Stimulated activated CD8-positive, alpha-beta memory T cell treated with anti-CD3 and anti-CD28 coated beads, Interleukin-15, amount 100 ng/mL, for 1 hour (primary cell): ENCODE results near the gene TMEM95.
A peak's percentile ranks its signal among the peaks of the same experiment; 100 is the strongest.

Experiments used
- DNase-seq: peaks from one replicate; pipeline ENCODE4 v3.0.0-alpha.2; 2020; ENCODE audit warnings: low read depth

Gene TMEM95, protein sequence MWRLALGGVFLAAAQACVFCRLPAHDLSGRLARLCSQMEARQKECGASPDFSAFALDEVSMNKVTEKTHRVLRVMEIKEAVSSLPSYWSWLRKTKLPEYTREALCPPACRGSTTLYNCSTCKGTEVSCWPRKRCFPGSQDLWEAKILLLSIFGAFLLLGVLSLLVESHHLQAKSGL

DNA sequence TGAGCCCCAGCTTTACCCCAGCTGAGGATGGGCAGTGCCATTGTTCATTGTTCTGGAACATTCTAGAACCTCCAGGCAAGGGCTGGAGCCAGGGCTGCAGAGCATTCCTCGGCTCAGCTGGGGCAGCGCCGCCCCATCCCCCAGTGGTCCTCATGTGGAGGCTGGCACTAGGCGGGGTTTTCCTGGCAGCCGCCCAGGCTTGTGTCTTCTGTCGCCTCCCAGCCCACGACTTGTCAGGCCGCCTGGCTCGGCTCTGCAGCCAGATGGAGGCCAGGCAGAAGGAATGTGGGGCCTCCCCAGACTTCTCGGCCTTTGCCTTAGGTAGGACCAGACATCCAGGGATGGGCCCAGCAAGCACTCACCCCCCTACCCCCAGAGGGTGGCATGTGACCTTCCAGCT lies at the start of gene TMEM95:
TSS of gene TMEM95 (plus strand) at position 104 of the 400 bp plus-strand sequence. CDS start at position 153, 49 bp downstream.
- no peak for DNase-seq

DNA sequence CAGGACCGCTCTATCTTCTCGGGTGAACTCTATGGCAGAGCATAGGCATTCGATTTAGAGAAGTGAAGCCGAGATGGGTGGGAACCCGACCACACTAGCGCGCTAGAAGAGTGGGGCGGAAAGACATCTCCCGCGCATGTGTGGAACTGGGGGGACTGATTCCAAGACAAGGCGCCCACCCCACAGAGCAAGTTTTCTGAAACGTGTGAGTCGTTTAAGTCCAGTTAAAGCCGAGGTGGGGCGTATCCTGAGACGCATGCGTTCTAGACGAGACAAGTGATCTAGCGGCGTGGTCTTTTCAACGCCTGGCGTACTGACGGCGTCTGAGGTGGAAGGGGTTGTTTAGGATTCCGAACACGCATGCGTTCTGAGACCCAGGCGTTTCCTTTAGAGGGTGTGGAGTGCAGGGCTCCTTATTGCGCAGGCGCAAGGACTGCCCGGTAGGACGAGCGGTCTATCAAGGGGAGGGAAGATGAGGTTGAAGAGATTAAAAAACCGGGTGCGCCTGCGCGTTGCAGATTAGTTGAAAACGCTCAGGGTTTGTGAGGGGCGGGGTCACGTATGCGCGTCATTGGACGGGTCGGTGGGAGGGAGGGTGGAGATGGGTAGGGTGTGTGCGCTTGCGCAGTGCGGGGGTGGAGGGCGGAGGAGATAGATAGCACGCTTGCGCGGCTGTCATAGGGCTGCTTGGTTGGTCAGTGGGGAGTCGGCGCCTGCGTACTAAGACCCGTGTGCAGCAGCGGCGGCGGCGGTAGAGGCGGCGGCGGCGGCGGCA lies 47.9 kb upstream of the TMEM95 start, which contains the start of gene EIF5A:
TSS of gene EIF5A (plus strand) at position 718 of the 775 bp plus-strand sequence. CDS start 2,008 bp downstream, outside the sequence.
- peak; percentile 100 for DNase-seq

DNA sequence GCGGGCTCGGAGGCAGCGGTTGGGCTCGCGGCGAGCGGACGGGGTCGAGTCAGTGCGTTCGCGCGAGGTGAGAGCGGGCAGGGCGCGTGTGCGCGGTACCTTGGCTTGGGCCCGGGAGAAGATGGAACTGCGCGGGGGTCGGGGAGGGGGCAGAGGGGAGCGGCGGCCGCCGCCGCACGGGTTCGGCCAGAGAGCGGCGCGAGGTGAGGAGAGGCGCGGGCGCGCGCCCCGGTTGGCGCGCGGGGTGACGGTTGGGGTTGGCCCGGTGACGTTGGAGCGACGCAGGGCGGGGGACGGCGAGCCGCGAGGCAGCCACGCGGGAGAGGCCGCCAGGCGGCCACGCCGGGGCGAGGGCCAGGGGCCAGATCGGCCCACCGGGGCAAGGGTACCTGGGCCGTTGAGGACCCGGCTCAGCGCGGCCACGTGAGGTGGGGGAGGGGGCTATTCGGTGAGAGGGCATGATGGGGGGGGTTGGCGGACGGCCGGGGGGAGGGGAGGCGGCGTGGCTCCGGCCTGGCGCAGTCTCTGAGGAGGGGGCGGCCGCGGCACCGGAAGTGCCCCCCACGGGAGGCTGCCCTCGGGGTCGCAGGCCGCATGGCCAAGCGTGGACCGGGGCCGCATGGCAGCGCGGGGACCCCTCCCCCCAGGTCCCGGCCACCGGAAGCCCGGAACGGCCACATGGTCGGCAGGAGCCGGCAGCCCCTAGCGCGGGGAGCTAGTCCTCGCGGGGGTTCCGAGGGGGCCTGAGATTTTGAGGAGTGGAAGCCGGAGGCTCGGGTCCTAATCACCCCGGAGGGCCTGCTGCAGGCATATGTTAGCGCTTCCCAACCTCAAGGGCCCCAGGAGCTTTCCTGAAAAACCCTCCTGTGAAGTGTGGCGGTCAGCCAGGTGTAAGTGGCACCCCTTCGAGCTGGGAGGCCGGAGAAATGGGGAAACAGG lies 47.0 kb upstream of the TMEM95 start:
- no peak for DNase-seq

DNA sequence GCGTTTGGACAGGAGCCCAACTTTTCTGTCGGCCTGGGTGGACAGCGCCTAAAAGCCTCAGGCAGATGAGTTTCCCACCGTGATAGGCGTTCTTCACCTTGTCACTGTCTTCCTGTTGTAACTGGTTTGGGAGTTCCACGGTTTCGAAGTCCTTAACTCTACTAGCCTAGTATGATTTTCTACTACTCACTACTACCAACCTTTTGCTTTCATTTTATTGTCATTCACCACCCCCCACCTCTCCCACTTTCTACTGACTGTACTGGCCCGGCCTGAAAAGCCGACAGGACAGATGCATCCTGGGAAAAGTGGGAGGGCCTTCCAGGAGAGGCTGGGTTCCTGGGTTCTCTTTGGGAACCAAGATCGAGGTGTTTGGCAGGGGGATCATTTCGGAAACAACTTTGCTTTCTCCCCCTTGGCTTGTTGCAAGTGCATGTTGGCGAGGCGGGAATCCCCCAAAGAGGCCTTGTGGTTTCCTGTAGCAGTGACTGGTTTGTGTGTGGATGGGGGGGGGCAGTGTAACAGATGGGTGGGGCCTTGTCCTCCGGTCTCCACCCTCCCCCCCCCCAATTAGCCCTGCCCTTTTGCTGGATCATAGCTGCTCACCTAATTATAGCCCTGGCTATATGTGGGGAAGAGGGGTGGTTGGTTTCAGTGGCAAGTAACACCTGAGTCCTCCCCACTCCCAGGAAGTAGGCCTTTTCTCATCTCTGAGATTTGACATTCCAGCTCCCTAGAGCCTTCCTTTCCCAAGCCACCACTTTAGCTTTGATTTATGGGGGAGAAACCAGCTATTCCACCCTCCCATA lies 46.1 kb upstream of the TMEM95 start:
- peak; percentile 69 for DNase-seq

DNA sequence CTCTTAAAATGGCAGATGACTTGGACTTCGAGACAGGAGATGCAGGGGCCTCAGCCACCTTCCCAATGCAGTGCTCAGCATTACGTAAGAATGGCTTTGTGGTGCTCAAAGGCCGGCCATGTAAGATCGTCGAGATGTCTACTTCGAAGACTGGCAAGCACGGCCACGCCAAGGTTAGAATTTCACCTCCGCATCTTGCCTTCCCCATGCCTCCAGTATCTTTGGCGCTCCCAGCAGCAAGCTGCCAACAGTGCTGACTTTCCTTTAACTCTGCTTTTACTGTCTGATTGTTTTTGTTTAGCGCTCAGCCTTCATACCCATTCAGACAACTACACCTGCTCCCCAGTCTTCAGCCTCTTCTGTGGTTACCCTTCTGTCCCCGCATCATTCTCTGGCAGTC lies 45.3 kb upstream of the TMEM95 start:
- no peak for DNase-seq

DNA sequence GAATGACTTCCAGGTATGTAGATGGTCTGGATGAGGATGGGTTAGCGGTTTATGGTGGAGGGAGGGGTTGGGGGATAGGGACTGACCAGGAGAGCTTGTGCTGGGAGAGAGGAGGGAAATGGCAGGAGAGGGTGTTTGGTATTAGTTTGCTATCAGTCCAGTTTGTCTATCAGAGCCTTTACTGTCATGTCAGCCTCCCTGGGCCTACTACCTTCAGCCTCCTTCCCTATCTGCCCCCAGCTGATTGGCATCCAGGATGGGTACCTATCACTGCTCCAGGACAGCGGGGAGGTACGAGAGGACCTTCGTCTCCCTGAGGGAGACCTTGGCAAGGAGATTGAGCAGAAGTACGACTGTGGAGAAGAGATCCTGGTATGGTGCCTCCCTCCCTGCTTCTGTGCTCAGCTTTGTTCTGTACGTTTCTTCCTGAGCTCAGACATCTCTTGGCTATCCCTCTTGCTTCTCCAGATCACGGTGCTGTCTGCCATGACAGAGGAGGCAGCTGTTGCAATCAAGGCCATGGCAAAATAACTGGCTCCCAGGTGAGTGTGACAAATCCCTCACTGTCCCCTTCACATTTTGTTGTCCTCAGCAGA lies 43.7 kb upstream of the TMEM95 start:
- DNase-seq = no peak

DNA sequence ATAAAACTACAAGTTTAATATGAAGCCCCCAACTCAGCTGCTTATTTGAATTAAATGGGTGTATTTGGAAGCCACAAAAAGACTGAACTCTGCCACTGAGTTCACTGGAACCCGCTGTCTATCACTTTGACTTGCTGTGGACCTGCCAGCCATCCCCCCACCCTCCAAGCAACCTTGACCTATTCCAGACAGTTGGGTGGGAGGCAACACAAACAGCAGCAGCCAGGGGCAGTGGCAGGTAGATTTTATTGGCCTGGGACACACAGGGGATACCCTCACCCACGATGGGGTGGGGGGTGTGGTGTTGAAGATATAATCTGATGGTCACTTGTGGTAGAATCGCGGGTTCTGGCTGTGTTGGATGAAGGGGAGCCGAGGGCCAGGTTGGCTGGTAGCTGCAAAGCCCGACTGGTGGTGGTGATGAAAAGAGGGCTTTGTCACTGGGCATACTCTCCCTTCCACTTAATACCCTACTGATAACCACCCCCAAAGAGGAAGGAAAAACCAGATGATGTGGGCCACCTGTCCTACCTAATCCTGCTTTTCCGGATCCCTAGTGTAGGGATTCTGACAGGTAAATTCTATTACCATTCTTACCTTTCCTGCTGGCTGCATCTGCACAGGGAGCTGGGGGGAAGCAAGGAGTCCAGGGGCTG lies 42.4 kb upstream of the TMEM95 start:
- no peak for DNase-seq

DNA sequence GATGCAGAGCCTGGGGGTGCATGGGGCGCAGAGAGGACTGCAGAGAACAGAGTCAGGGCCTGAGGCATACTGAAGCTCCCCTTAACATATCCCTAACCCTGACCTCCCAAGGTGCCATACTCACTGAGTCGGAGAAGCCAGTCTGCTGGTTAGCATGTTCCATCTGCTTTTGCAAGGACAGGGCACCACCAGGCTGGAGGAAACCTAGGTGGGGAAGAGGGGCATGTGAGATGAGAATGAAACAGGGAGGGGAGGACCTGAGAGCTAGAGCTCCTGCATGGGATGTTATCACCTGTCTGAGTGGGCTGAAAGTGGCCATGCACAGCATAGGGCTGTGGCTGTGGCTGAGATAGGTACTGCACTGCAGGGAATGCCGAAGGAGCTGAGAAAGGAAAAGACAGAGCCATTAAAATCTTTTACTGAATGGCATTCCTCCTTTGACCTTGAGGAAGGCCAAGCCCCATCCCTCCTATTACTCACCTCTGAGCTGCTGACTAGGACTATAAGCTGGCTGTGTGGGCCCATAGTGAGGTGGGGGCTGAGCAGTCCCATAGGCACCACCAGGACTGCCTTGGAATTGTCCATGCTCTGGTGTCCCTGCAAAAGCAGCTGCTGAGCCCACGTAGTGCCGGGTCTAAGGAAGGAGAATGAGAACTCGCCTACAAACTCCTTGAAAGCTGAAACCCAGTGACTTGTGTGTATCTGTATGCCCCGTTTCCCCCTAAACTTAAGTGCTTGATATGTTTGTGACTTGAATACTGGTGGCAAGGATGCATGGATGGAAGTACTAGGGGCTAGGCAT lies 41.7 kb upstream of the TMEM95 start:
- no peak for DNase-seq

DNA sequence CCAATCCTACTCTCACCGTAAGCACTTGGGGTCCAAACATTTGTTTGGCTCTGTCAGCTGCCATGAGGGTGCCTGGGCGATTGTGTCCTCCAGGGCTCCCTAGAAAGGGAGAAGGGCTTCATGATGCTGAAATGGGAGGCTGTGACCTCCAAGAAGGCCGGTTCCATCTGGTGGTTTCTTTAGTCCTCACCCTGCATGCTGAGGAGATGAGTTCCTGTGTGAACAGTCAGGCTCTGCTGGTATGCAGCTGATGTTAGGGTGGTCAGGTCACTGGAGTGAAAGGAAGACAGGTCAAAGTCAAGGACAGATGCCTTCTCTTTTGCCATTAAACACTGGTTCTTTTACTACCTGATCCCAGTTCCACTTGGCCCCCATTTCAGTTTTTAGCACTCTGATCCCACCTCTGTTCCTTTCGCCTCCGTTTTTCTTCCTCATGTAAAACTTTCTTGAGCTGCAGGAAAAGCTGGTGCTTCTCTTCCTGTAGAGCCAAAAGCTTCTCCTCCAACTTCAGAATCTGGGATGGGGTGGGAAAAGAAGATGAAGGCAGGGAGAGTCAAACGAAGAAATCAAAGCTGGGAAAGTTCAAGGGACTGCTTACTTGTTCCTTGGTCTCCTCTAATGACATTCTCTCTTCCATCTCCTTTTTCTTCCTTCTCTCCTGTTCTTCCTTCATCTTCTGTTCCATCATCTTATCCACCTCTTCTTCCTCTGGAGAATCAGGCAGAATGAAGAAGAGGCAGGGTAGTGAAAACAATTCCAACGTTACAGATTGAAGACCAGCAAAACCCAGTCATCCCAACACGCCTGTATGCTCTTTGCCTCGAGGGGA lies 40.9 kb upstream of the TMEM95 start:
- no peak for DNase-seq

DNA sequence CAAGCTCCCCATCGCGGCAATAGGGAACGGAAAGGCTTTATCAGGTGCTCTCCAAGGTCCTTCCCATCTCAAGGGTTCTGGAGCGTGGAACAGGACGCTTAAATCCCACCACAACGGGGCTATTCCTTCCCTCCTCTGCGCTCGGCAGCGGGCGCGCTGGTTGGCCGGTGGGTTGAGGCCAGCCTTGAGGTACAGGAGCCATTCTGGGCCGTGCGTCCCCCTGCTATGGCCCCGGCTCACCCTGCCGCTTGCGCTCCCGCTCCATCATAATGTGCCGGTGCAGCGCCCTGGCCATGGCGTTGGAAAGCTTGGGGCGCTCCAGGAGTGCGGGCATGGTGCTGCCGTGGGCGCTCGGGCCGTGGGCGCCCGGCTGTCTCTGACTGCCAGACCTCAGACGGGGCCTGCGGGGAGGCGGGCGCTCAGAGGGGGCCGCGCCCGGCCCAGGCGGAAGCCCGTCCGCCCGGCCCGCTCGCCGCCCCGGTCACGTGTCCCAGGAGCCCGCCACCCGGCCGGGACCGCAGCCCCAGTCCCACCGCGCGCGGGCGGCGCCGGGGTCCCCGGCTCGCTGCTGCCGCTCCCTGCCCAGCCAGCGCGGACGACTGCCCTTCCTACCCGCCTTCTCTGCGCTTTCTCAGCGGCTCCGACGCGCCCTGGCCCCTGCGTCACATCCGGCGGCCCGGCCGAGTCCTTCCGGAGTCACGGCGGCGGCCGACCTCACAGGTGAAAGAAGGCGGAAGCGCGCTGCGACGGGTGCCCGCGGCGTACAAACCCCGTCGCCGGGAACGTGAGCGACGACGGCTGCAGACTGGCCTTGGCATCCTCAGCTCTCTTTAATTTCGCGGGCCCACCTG lies 40.0 kb upstream of the TMEM95 start, which contains the start of gene GPS2:
TSS of gene GPS2 (minus strand) at position 642 of the 851 bp plus-strand sequence. CDS start at position 334, 308 bp downstream.
- peak; percentile 87 for DNase-seq

DNA sequence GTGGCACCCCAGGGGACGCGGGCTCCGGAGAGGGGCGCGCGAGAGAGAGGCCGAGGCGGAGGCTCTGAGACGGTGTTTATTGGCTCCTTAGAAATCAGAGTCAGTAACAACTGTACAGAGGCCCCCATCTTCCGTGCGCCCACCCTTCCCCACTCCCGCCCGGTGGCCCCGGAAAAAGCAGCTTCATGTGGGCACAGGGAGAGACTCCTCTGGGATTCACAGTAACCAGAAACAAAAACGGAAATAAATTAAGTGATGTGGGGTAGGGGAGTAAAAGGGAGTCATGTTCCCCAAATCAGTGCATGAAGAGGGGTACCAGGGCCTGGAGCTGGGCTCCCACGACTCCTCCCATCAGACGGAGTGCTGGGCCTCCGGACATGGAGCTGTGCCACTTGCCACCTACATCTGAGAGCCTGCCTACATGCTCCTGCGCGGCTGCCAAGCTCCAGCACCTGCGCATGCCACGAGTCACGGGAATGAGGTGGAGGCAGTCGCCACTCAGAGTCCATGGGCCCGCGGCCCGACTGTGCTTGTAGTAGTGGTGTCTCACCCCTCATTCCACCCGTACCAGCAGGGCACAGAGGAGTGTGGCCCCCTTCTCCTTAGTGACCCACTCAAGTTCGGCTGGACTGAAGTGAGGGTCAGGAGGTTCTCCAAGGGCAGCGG lies 39.3 kb upstream of the TMEM95 start:
- DNase-seq = no peak

DNA sequence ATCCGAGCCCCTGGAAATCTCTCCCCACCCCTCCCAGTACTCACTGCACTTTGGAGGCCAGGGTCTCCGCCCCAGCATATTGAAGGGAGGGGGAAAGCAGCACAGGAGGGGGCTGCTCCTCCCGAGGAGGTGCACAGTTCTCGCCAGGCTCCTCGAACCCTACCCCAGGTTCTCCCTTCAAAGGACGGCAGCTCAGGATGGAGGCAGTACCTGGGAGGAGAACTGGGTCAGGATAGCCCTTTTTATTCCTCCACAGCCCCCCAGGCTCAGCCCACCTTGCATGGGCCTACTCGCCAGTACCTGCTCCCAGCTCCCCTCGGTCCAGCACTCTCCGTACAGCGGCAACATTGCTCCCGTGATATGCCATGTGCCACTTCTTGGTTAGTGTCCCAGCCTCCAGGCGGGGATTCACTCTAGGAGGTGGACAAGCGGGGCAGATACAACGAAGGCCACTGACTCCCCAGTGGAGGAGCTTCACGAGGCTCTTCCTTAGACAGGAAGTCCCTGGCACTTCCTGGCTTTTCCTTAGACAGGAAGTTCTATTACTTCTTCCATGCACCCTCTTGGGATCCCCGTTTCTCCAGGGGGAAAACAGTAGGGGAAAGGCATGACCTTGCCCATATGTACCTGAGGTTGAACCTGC lies 37.7 kb upstream of the TMEM95 start:
- DNase-seq = no peak

DNA sequence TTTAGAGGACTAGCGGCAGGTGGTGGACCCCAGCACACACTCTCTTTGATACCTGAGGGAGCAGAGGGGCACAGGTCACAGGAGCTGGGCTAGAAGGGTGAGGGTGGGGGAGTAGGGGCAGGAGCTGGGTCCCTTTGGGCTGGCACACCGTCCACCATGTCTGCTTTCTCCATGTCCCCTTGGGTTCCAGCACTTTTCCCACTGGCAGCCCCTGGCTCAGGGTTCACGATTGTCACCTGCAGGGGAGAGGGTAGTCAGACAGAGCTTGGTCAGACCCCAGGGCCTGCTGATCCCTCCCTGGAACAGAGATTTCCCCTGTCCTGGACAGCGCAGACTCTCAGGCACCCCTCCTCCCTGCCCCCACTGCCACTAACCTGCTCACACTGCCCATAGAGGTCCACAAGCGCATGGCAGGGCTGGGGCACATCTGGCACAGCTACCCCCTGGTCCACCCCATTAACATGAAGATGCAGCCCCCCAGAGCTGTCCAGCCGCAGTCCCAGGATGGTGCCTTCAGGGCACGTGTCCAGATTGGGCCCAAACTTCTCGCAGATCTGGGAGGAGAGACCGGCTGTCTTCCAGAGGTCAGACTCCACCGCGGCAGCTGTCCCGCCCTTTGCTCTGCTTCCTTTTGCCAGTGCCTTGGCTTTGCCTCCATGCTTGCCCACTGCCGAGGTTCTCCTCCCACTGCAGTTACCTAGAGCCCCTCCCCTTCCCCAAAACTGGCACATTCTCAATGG lies 36.7 kb upstream of the TMEM95 start:
- no peak for DNase-seq

DNA sequence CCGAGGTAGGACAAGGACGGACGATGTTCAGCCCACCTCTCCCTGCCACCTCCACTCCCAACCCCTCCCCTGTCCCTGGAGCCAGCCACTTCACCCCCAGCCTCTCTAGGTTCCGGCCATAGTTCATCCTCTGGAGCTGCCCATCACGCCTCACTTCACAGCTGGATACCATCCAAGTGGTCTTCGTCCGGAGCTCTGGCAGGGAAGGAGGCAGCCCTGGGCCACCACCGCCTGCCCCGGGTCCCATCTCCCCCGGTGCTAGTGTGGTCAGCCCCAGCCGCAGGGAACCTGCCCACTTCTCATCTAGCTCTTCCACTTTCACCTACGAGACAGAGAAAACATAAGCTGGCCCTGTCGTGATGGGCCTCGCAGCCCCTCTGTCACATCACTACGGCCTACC lies 33.5 kb upstream of the TMEM95 start:
- no peak for DNase-seq

DNA sequence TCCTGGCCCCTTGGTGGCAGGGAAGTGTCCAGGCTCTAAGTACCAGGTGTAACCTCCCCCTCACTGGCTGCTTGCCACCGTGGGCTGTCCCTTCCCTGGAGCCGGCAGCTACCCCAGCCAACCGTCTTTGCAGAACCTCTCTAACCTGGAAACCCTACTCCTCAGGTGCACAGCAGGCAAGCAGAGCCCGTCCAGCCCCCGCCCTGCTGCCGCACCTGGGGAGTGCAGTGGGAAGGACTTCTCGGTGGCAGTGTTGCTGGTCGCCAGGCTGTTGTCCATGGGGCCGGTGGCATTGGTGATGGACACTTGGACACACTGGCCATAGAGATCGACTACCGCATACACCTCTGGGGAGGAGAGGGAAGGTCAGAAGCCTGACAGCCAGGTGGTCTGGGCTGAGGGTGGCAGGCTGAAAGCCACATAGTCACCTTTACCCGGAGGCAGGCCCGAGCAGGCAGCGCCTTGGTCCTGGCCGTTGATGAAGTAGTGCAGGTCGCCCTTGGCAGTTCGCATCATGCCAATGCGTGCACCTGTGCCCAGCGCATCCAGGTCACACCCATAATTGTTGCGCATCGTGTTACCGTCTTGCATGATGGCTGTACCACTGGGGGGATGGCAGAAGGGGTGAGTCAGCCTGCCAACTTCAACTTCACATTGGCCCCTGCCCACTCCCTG lies 32.3 kb upstream of the TMEM95 start:
- no peak for DNase-seq
